NCI-H345 treated with DMSO at 0.1 percent for 48 hours (cell line): Measurements from ENCODE around the gene PTPN20.

Experiments
- DNase-seq: peaks from one replicate; lab custom pipeline; 2025; ENCODE audit not compliant: unreplicated experiment; lab: John Stamatoyannopoulos, UW

PTPN20 gene

DNA sequence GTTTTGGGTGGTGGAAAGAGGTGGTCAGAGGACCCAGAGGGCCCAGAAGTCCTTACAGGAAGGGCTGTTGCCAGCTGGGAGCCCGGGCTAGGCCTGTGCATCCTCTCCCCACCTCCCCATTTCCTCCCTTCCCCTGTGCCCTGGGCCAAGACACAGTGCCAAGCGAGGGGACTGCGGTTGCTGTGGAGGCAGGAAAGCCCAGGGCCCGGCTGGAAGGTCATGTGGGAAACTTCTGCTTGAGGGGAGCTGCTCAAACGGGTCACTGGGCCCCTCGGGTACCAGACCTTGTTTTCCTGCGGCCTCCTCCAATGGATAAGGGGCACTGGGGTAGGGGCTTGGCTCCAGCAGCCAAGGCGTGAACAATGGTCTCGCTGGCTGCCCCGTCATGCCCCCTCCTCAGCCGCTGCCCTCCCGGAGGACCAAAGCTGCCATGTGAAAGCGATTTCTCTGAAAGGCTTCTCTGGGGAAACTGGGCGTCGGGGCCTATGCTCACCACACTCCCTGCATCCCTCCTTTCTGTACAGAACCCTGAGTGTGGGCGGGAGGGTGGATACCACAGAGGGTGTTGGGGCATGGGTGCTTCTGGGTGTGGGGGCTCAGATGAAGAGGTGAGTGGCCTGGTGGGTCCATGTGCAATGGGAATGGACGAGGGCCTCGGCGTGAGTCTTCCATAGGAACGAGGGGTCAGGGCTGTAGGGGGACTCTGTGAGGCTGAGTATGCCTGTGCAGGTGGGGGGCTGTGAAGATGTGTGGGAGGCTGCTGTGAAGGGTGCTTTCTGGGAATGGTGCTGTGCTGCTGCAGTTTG lies 135.3 kb downstream of the PTPN20 start:
- no peak for DNase-seq

DNA sequence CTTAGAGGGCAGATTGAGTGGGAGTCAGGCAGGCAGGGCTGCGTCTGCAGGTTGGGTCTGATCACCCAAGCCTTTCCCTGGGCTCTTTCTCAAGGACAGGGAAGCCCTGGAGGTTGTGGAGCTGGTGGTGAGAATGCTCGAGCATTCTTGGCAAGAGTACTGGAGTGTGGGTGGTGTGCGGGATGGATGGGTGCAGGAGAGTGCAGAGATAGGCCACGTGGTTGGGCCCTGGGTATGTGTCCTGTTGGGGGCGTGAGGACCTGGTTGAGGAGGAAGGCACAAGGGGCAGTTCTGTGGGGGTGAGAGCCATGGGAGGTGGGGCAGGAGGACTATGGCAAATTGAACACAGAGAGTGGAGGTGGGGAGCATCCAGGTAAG lies 135.9 kb downstream of the PTPN20 start:
- no peak for DNase-seq

DNA sequence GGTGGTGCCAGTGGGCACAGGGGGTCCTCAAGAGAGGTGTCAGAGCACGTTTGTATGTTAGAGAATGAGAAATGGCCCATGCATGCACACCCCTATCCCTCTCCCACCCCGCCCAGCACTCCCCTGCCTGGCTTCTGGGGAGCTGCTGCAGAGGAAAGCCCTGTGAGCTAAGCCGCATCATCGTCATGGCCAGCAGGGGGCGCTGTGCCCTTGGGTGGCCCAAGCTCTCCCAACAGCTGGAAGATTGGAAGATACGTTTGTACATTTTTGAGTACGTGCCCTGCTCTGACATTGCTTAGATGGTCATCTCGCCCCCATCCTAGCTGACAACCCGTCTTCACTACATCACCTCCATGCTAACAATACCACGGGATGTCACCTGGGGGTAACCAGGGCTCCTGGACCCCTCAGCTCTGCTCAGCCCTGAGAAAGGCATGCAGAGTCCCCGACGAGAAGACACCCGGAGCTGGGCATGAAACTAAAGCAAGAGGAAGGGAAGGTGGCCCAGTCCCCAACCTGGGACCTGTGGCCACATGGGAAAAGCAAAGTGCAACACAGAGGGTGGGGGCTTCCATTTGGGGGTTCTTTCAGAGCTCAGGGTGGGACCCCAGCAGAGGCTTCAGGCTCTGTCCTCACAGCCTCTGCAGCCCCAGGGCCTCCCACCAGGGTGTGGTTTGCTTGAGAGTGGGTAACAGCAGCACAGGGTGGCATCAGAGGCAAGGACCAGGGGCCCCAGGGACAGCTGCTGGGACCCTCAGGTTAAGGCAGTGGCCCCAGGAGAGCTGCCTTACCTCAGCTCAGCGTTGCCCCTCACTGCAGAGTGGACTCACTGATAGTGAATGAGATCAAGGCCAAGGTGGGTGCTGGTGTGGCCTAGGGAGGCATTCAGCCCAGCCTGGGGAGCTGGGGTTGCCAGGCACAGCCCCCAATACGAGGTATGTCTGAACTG lies 136.6 kb downstream of the PTPN20 start:
- DNase-seq: peak; percentile 30

DNA sequence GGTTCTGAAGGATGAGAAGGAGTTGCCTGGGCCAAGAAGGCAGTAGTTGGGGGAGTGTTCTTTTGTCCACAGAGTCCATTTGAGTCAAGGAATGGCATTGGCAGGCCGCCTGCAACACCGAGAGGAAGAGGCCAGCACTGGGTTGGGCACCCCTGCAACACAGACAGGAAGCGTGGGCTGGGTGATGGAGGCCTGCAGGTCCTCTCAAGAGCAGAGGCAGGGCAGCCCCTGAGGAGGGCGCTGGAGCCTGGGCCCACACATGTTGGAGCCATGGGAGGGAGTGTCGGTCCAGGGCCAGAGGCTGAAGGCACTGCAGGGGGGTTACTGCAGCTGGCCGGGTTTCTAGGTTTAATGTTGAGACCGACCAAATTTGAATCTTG lies 137.3 kb downstream of the PTPN20 start:
- no peak for DNase-seq

DNA sequence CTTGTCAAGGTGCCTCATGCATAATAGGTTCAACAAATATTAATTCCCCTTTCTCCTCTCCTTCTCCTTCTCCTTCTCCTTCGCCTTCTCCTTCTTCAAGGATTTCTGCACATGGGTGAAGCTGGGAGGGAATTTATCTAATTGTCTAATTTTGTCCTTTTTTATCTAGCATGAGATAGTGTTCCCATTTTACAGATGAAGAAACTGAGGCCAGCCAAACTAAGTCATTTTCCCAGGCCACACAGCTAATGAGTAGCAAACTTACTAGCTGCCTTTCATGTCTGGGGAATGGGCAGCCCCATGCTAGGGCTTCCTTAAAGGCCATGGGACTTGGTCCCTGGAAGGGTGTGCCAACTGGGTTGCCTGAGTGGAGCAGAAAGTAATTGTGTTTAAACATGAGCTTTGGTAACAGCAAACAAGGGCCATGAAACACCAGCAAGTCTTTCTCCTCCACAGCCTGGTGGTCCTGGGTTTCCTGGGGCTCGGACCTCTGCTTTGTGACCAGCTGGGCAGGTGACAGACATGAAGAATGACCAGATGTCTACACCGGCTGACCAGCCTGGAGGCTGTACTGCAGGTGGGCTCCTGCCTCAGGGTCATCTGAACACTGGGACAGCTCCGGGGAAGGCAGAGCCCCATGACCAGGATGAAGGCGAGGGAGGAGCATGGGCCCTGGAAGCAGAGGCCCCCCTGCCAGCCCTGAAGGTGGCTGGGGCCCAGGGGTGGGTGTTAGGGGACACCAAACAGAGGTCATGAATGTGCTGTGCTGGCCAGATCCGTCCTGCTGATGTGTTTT lies 138.0 kb downstream of the PTPN20 start:
- no peak for DNase-seq

DNA sequence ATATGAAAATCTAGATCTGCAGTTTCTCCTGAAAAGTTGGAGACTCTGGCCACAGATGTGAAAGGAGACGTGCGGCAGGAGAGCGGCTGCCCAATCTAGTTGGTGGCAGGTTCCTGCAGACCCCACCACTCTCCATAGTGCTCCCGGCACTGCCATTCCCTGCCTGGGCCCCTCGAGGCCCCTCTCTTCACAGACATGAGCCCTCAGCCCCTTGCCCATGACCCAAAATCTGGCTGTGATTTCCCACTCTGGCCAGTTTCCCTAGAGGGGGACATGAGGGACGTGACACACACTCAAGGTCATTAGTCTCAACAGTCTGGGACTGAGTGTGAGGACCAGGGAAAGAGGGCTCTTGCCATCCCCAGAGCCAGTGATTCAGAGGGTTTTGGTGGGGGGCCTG lies 138.7 kb downstream of the PTPN20 start:
- DNase-seq: no peak

DNA sequence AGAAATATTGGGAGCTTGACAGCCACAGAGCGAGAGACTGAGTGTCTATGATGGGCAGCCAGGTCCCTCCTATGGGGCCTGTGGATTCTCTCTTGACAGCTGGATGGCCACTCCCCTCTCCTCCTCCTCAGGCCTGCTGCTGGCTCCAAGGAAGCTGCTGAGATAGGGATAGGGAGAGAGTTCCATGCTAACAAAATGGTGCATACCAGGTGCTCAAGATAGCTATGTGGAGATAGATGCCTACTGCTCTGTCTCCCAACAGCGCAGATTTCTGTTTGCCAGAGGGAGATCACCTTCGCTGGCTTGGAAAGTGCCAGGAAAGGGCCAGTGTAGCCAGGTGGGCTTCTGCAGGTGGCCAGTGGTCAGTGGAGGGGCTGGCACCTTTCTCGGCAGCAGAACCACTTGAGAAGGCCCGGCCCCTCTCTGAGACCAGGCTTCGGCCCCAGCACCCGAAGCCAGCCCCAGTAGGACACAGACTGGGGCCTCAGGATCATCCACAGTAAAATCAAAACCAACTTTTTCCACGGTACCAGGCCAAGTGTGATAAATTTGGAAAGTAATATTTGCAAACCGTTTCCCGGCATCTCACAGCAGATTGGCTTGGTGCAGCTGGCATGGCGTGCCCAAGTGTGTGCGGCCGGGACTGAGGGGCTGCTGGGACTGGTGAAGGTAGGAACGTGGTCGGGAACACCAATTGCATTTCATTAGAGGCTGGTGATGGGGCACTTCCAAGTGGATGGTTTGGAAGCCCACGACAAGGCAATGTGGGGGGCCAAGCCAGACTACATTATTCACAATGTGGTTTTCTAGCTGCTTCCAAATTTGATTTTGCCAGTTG lies 139.6 kb downstream of the PTPN20 start:
- no peak for DNase-seq

DNA sequence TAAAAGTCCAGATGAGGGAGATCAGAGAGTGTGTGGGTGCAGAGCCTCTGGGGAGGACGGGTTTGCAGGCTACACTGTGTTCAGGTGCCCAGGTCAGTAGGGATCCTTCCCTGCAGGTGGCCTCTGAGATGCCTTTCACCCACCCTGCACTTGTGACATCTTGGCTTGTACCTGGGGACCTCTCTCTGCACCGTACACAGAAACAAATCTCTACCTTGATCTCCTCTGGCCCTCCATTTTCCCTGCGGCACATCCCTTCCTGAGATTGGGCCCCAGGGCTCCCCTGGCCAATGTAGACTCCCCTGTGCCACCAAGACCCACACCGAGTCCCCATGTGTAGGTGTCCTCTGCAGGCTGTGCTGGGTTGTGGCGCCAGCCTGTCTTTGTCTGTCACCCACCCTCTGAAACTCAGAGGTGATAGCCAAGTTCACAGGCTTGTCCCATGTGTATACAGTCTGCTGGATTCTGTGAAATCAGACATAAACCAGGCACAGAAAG lies 140.6 kb downstream of the PTPN20 start:
- DNase-seq: no peak
